CD4-positive, alpha-beta T cell (primary cell): Measurements from ENCODE around the gene SPRED2. TPM values are rescaled to one million over a fixed set of nuclear protein-coding genes. Genes with fewer than 3 reads are reported as not detected.

Source experiments
- ATAC-seq: fragments of 200-7000 bp; cut with Tn5 transposase; one replicate; pipeline ENCODE4 v1.10.0; 2022; ENCODE audit warnings: mild to moderate bottlenecking; ENCODE audit not compliant: poor library complexity
- CTCF ChIA-PET: fragments of 350-600 bp; sonication (Branson Sonifier 250); formaldehyde crosslinking; loops from one replicate; lab custom pipeline; 2021; ENCODE audit warnings: antibody characterized with exemption, inconsistent platforms; lab: Charles Lee
- POLR2A ChIA-PET: fragments of 350-600 bp; sonication (Branson Sonifier 250); formaldehyde crosslinking; loops from one replicate; lab custom pipeline; 2021; ENCODE audit warnings: antibody characterized with exemption, inconsistent platforms; lab: Charles Lee
- DNase-seq, 14 experiments: peaks; one replicate each; pipeline ENCODE4 v3.0.0-alpha.2; 2013 to 2020; ENCODE audit warnings: mixed read lengths in 2 of 14
- H3K27ac ChIP-seq, 2 donors: one replicate each; pipeline versions ENCODE4 v1.5.1 to v1.7.0; 2013; ENCODE audit warnings: low read length in 2 of 2, low read depth in 1 of 2, mild to moderate bottlenecking in 1 of 2
- H3K27me3 ChIP-seq, 2 experiments: 1 replicate in 1 of 2; 2 replicates in 1 of 2; pipeline versions ENCODE4 v1.6.1 to v1.7.0; 2013; ENCODE audit warnings: low read length in 2 of 2, control low read depth in 1 of 2, mild to moderate bottlenecking in 1 of 2, moderate library complexity in 1 of 2; ENCODE audit not compliant: insufficient read depth in 2 of 2, control insufficient read depth in 1 of 2
- H3K36me3 ChIP-seq: one replicate; pipeline ENCODE4 v1.6.1; 2013; ENCODE audit warnings: low read length, control low read depth; ENCODE audit not compliant: insufficient read depth
- H3K4me1 ChIP-seq: one replicate; pipeline ENCODE4 v1.6.1; 2013; ENCODE audit warnings: low read length, control low read depth; ENCODE audit not compliant: insufficient read depth
- H3K4me3 ChIP-seq: one replicate; pipeline ENCODE4 v1.5.1; 2013; ENCODE audit warnings: mild to moderate bottlenecking, low read length, moderate library complexity
- H3K9me3 ChIP-seq, 2 experiments: 1 replicate in 1 of 2; 2 replicates in 1 of 2; pipeline versions ENCODE4 v1.6.1 to v1.7.0; 2013; ENCODE audit warnings: low read length in 2 of 2, mild to moderate bottlenecking in 2 of 2, control low read depth in 1 of 2, moderate library complexity in 1 of 2; ENCODE audit not compliant: control insufficient read depth in 1 of 2, insufficient read depth in 1 of 2
- H3K27ac Mint-ChIP-seq: one replicate; pipeline ENCODE4 v1.8.0; 2020; ENCODE audit warnings: mixed read lengths
- H3K27me3 Mint-ChIP-seq: one replicate; pipeline ENCODE4 v1.8.0; 2021; ENCODE audit warnings: mixed read lengths
- H3K36me3 Mint-ChIP-seq: one replicate; pipeline ENCODE4 v1.8.0; 2021; ENCODE audit warnings: low read depth, mixed read lengths
- H3K4me1 Mint-ChIP-seq: one replicate; pipeline ENCODE4 v1.8.0; 2021; ENCODE audit warnings: low read depth, mixed read lengths
- H3K4me3 Mint-ChIP-seq: one replicate; pipeline ENCODE4 v1.8.0; 2020; ENCODE audit warnings: mild to moderate bottlenecking, mixed read lengths
- H3K9me3 Mint-ChIP-seq: one replicate; pipeline ENCODE4 v1.8.0; 2020; ENCODE audit warnings: mixed read lengths
- CTCF ChIP-seq: fragments of 200-600 bp; IDR thresholded peaks from one replicate; pipeline ENCODE4 v1.8.0; 2022; ENCODE audit warnings: antibody characterized with exemption, mild to moderate bottlenecking
- intact Hi-C, 2 experiments: fragments of 100-400 bp; cut with DNase I in 1 of 2; cut with micrococcal nuclease in 1 of 2; formaldehyde crosslinking; loops; one replicate each; pipeline versions ENCODE4 v1.15.1 to v1.9.0; 2023 to 2025; cut with DNase I, micrococcal nuclease
- total RNA-seq, 174 experiments: library from RNA in 2 of 174; stranded (reverse) in 2 of 174; gene quantifications; one replicate each; pipeline ENCODE4 v1.2.3 and lab custom pipeline; 2021 to 2026

The SPRED2 gene
- total RNA-seq, 2 experiments from 2014 or later: 2.5 to 2.8 TPM

GRCh38 chr2:65363879-65364666, 68.3 kb downstream of the SPRED2 start:
- no peaks in the 10 kb centered on the region for H3K9me3 Mint-ChIP-seq
- Histone ChIP-seq H3K9me3 (no peaks in the 10 kb centered on the region), H3K36me3 (no peaks in the 10 kb centered on the region), H3K27ac (no peak overlapping the region), H3K4me3 (no peak overlapping the region), H3K27me3 (no peaks in the 10 kb centered on the region), H3K4me1 (no peaks in the 10 kb centered on the region)
- ChIA-PET POLR2A (no interaction called here), CTCF (no interaction called here)
- no peaks in the 10 kb centered on the region for H3K4me1 Mint-ChIP-seq
- H3K4me3 Mint-ChIP-seq: no peak overlapping the region
- no peaks in the 10 kb centered on the region for H3K27me3 Mint-ChIP-seq
- TF ChIP-seq CTCF: no peak
- no peak overlapping the region for H3K27ac Mint-ChIP-seq
- H3K36me3 Mint-ChIP-seq: no peaks in the 10 kb centered on the region
- ATAC-seq (no peak), DNase-seq (no peak)
- intact Hi-C loops: no loop called here

GRCh38 chr2:65361623-65362022, 70.8 kb downstream of the SPRED2 start:
- Mint-ChIP-seq H3K36me3 (no peaks in the 10 kb centered on the region), H3K4me1 (no peaks in the 10 kb centered on the region), H3K4me3 (no peak overlapping the region), H3K9me3 (no peaks in the 10 kb centered on the region), H3K27ac (no peak overlapping the region), H3K27me3 (no peaks in the 10 kb centered on the region)
- DNase-seq: no peak
- H3K36me3 ChIP-seq: no peaks in the 10 kb centered on the region
- intact Hi-C loops: no loop called here
- H3K4me1 ChIP-seq: no peaks in the 10 kb centered on the region
- no peak overlapping the region for H3K4me3 ChIP-seq
- ChIA-PET CTCF (no interaction called here), POLR2A (no interaction called here)
- H3K27ac ChIP-seq: no peak overlapping the region
- H3K9me3 ChIP-seq: no peaks in the 10 kb centered on the region
- H3K27me3 ChIP-seq: no peaks in the 10 kb centered on the region
- TF ChIP-seq CTCF: no peak
- no peak for ATAC-seq

GRCh38 chr2:65360441-65360840, 72.0 kb downstream of the SPRED2 start:
- H3K27ac Mint-ChIP-seq: no peak overlapping the region
- H3K4me1 ChIP-seq: no peaks in the 10 kb centered on the region
- H3K27ac ChIP-seq: no peak overlapping the region
- intact Hi-C loops: no loop called here
- DNase-seq: no peak
- ChIA-PET CTCF (no interaction called here), POLR2A (no interaction called here)
- no peak overlapping the region for H3K4me3 ChIP-seq
- no peaks in the 10 kb centered on the region for H3K36me3 ChIP-seq
- H3K9me3 Mint-ChIP-seq: no peaks in the 10 kb centered on the region
- H3K4me1 Mint-ChIP-seq: no peaks in the 10 kb centered on the region
- H3K4me3 Mint-ChIP-seq: no peak overlapping the region
- no peaks in the 10 kb centered on the region for H3K27me3 Mint-ChIP-seq
- TF ChIP-seq CTCF: no peak
- H3K36me3 Mint-ChIP-seq: no peaks in the 10 kb centered on the region
- H3K27me3 ChIP-seq: no peaks in the 10 kb centered on the region
- no peaks in the 10 kb centered on the region for H3K9me3 ChIP-seq
- ATAC-seq: no peak
